GM12878 (cell line): ENCODE measurements around the gene ECT2. TPM values are rescaled to one million over a fixed set of nuclear protein-coding genes. Genes with fewer than 3 reads are reported as not detected.

Experiments used
- ATAC-seq: fragments of 200-7000 bp; cut with Tn5 transposase; 3 replicates; pipeline ENCODE4 v1.9.1; 2020; ENCODE audit warnings: mild to moderate bottlenecking, moderate library complexity
- BruUV-seq: library from RNA; stranded (reverse); fragments of 400-500 nt; replicated peaks from 2 replicates; lab custom pipeline; 2021; lab: Mats Ljungman, UMichigan
- CTCF ChIA-PET: fragments of 300-600 bp; sonication (Branson Sonifier 250); formaldehyde crosslinking; extraction: SDS; loops from one replicate; lab custom pipeline; 2021; ENCODE audit warnings: inconsistent platforms; lab: Yijun Ruan, JAX
- POLR2A ChIA-PET: fragments of 350-600 bp; formaldehyde crosslinking; extraction: SDS; loops from one replicate; lab custom pipeline; 2021; ENCODE audit warnings: inconsistent platforms; lab: Charles Lee
- RAD21 ChIA-PET: fragments of 300-600 bp; sonication (Branson Sonifier 250); formaldehyde crosslinking; loops from one replicate; lab custom pipeline; 2023; ENCODE audit warnings: antibody characterized with exemption; ENCODE audit not compliant: unreplicated experiment; lab: Charles Lee
- SMC1A ChIA-PET: fragments of 300-600 bp; sonication (Branson Sonifier 250); formaldehyde crosslinking; loops from one replicate; lab custom pipeline; 2023; ENCODE audit not compliant: unreplicated experiment, uncharacterized antibody; lab: Charles Lee
- DNase-seq: peaks from one replicate; pipeline ENCODE4 v3.0.0-alpha.2; 2011; ENCODE audit warnings: low read depth, low spot score
- FAIRE-seq: peaks from 3 replicates; lab custom pipeline; 2011; peaks lifted over from hg19 to GRCh38; lab: Jason Lieb, UNC
- H2AFZ ChIP-seq: 2 replicates; pipeline ENCODE4 v1.6.0; 2011; ENCODE audit warnings: low read depth, low read length, control low read depth; ENCODE audit not compliant: control insufficient read depth
- H3K27ac ChIP-seq: 2 replicates; pipeline ENCODE4 v1.5.1; 2011; ENCODE audit warnings: control low read depth; ENCODE audit not compliant: control insufficient read depth, insufficient read depth
- H3K27me3 ChIP-seq, 2 experiments: replicated peaks in 1 of 2; 2 replicates each; pipeline versions ENCODE4 v1.6.0 to v1.6.1; 2011; ENCODE audit warnings: low read length in 1 of 2; ENCODE audit not compliant: control insufficient read depth in 2 of 2, insufficient read depth in 2 of 2
- H3K36me3 ChIP-seq, 2 experiments: 2 replicates each; pipeline ENCODE4 v1.5.1; 2011; ENCODE audit warnings: low read length in 1 of 2; ENCODE audit not compliant: control insufficient read depth in 2 of 2, insufficient read depth in 2 of 2
- H3K4me1 ChIP-seq: 2 replicates; pipeline ENCODE4 v1.6.1; 2011; ENCODE audit warnings: mild to moderate bottlenecking, low read length, moderate library complexity, mixed read lengths; ENCODE audit not compliant: control insufficient read depth, insufficient read depth
- H3K4me2 ChIP-seq: 2 replicates; pipeline ENCODE4 v1.6.0; 2011; ENCODE audit warnings: control low read depth; ENCODE audit not compliant: control insufficient read depth, insufficient read depth
- H3K4me3 ChIP-seq: fragments of 200-600 bp; sonication (generic); 2 replicates; pipeline ENCODE4 v1.5.1; 2016
- H3K79me2 ChIP-seq: 2 replicates; pipeline ENCODE4 v1.6.0; 2011; ENCODE audit warnings: low read length; ENCODE audit not compliant: control insufficient read depth, insufficient read depth
- H3K9ac ChIP-seq: 2 replicates; pipeline ENCODE4 v1.8.0; 2011; ENCODE audit warnings: low read length, control low read depth, mixed read lengths; ENCODE audit not compliant: control insufficient read depth, insufficient read depth
- H3K9me3 ChIP-seq: replicated peaks from 3 replicates; pipeline ENCODE4 v1.5.1; 2011; ENCODE audit warnings: mild to moderate bottlenecking, low read length; ENCODE audit not compliant: control insufficient read depth, insufficient read depth
- H4K20me1 ChIP-seq: 2 replicates; pipeline ENCODE4 v1.6.0; 2011; ENCODE audit not compliant: control insufficient read depth, insufficient read depth
- CBX3 ChIP-seq: fragments of 200-600 bp; sonication (generic); IDR thresholded peaks from 2 replicates; pipeline ENCODE4 v1.6.1; 2016; ENCODE audit warnings: low read depth, borderline replicate concordance
- CHD1 ChIP-seq: IDR thresholded peaks from 2 replicates; pipeline ENCODE4 v1.6.1; 2012; ENCODE audit warnings: low read depth, low read length, improper control_type of control experiment
- GABPA ChIP-seq: IDR thresholded peaks from 2 replicates; pipeline ENCODE4 v1.6.1; 2014; ENCODE audit warnings: antibody characterized with exemption, low read depth, mild to moderate bottlenecking, inconsistent platforms
- HDAC6 ChIP-seq: fragments of 200-600 bp; sonication (generic); IDR thresholded peaks from one replicate; pipeline ENCODE4 v1.8.0; 2017; ENCODE audit warnings: antibody characterized with exemption; ENCODE audit not compliant: unreplicated experiment
- MEF2A ChIP-seq: IDR thresholded peaks from 2 replicates; pipeline ENCODE4 v1.6.1; 2011; ENCODE audit warnings: low read depth, mild to moderate bottlenecking, low read length, moderate library complexity; ENCODE audit not compliant: insufficient read depth
- RAD21 ChIP-seq: IDR thresholded peaks from 2 replicates; pipeline ENCODE4 v1.6.1; 2011; ENCODE audit warnings: mild to moderate bottlenecking, low read depth, low read length, moderate library complexity; ENCODE audit not compliant: insufficient read depth
- RAD51 ChIP-seq: fragments of 450-650 bp; IDR thresholded peaks from 2 replicates; pipeline ENCODE4 v1.6.1; 2016; ENCODE audit warnings: moderate library complexity, mild to moderate bottlenecking, inconsistent platforms
- SMC3 ChIP-seq: IDR thresholded peaks from 2 replicates; pipeline ENCODE4 v1.6.1; 2011; ENCODE audit warnings: low read length, improper control_type of control experiment, borderline replicate concordance
- SRF ChIP-seq, 2 experiments: IDR thresholded peaks; 2 replicates each; pipeline ENCODE4 v1.6.1; 2011; ENCODE audit warnings: low read depth in 2 of 2, low read length in 2 of 2, mild to moderate bottlenecking in 1 of 2, moderate library complexity in 1 of 2
- WGBS: methylation state at CpG from one replicate; pipeline ENCODE4 v1.1.6; 2016; ENCODE audit warnings: low lambda C conversion rate; ENCODE audit not compliant: insufficient replicate concordance, insufficient coverage; ENCODE audit errors: missing lambda C conversion rate; 5-methylcytosine and 5-hydroxymethylcytosine counted together
- in situ Hi-C: fragments of 300-500 bp; cut with MboI; formaldehyde crosslinking; loops from 9 replicates; pipeline ENCODE4 v1.14.3; 2018; ENCODE audit warnings: mixed read lengths
- intact Hi-C: fragments of 100-400 bp; cut with micrococcal nuclease; formaldehyde crosslinking; loops from one replicate; pipeline ENCODE4 v1.14.2; 2022; ENCODE audit not compliant: unreplicated experiment
- polyA plus RNA-seq, 11 experiments: library from polyadenylated mRNA; depleted of rRNA in 4 of 11; unstranded in 6 of 11; stranded (reverse) in 5 of 11; fragments of >200 nt; fragmentation: Nextera tagmentation in 4 of 11; fragmentation: Illumina TruSeq in 1 of 11; extraction: Ambion mirVana in 4 of 11; extraction: Trizol in 1 of 11; gene quantifications; 1 replicate in 1 of 11; 2 replicates in 10 of 11; pipeline versions ENCODE4 v1.2.1 to v1.2.3, GENCODE V29; 2011 to 2016; ENCODE audit warnings: inconsistent platforms in 2 of 11, missing spikeins in 2 of 11, low read depth in 1 of 11
- total RNA-seq, 4 experiments: library from RNA; depleted of rRNA in 3 of 4; stranded (reverse); fragments of >200 nt in 3 of 4; fragmentation: Illumina TruSeq in 1 of 4; extraction: Trizol in 1 of 4; gene quantifications; 2 replicates each; pipeline versions ENCODE4 v1.2.1 to v1.2.3, GENCODE V29; 2013 to 2021
- TF ChIP-seq, protein P1 (sequence below), 3 experiments: IDR thresholded peaks in 2 of 3; conservative IDR thresholded peaks in 1 of 3; 2 replicates each; pipeline ENCODE4 v1.5.1; 2011; ENCODE audit warnings: low read depth in 3 of 3, low read length in 3 of 3, mild to moderate bottlenecking in 3 of 3, control low read depth in 2 of 3, moderate library complexity in 2 of 3, inconsistent platforms in 1 of 3, mixed read lengths in 1 of 3; ENCODE audit not compliant: control insufficient read depth in 2 of 3, insufficient read depth in 1 of 3; ENCODE audit errors: extremely low read depth in 1 of 3

ECT2 gene
- total and polyA plus RNA-seq, 10 of the 15 experiments (the other 5 are each of a cell fraction or from before 2014, with no cell fraction given): 21.5 to 47.8 (median 38.2) TPM

GRCh38 chr3:172832983-172833382, 82.5 kb downstream of the ECT2 start:
- TF ChIP-seq GABPA (no peak), CBX3 (no peak), SRF (IDR thresholded peaks at IDR 0.05; ENCODE audit: low read depth in 2 of 2, low read length in 2 of 2) (no peak), CHD1 (no peak)
- FAIRE-seq: no peak
- ChIA-PET CTCF (no interaction called here), SMC1A (no interaction called here), POLR2A (no interaction called here), RAD21 (no interaction called here)
- Histone ChIP-seq H2AFZ (no peak overlapping the region), H3K79me2 (no peaks in the 10 kb centered on the region), H3K4me1 (no peaks in the 10 kb centered on the region), H3K4me2 (no peak overlapping the region), H3K9me3 (no peaks in the 10 kb centered on the region), H3K36me3 (no peaks in the 10 kb centered on the region), H3K4me3 (no peak overlapping the region), H3K27me3 (no peaks in the 10 kb centered on the region), H3K27ac (no peak overlapping the region), H4K20me1 (no peaks in the 10 kb centered on the region), H3K9ac (no peak overlapping the region)
- no TSS peak for BruUV-seq
- intact Hi-C loops: loop anchor here (10.0 kb wide), 1 partner anchor 212 kb away; no protein-coding TSS in a partner anchor
- DNase-seq: no peak
- WGBS: 0% methylated on average over 2 of the region's 2 CpGs
- ATAC-seq: no peak
- in situ Hi-C loops: no loop called here

DNA sequence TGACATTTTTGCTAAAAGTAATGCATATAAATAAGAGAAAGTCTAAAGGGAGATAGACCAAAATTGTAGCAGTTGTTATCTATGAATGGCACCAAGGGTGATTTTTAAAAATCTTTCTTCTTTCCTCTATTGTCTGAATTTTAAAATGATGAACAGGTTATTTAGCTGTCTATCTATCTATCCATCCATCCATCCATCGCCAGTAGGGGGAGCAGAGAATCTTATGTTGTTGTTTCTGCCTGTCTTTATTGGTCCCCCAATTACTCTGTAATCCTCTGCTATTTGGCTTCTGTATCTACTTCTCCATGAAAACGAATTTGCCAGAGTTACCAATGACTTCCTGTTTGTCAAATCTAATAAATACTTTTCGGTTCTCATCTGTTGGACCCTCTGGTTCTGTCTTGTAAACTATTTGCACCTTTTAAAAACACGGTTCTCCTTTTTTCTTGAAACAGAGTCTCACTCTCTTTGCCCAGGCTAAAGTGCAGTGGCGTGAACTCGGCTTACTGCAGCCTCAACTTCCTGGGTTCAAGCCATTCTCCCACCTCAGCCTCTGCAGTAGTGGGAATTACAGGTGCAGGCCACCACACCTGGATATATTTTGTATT, 86.0 kb downstream of the ECT2 start:
- H3K9ac ChIP-seq: no peak overlapping the region
- BruUV-seq: no TSS peak
- FAIRE-seq (peak; percentile 89), DNase-seq (no peak), ATAC-seq (peak; percentile 91)
- no peaks in the 10 kb centered on the region for H4K20me1 ChIP-seq
- no peaks in the 10 kb centered on the region for H3K79me2 ChIP-seq
- WGBS: 17% methylated on average over 6 of the region's 6 CpGs
- RAD21 ChIA-PET: no interaction called here
- H3K4me1 ChIP-seq: no peaks in the 10 kb centered on the region
- no peaks in the 10 kb centered on the region for H3K27me3 ChIP-seq
- no peak overlapping the region for H3K27ac ChIP-seq
- H3K4me2 ChIP-seq: no peak overlapping the region
- CTCF ChIA-PET: interaction anchor here (0.6 to 2.0 kb wide), 14 partner anchors 9 to 439 kb away, joined by 3 to 8 read pairs (median 4); no protein-coding TSS in a partner anchor
- no peaks in the 10 kb centered on the region for H3K9me3 ChIP-seq
- no peak overlapping the region for H3K4me3 ChIP-seq
- peak; percentile 53 for TF ChIP-seq RAD21
- TF ChIP-seq SMC3: peak; percentile 37; the same call in 1 of the 2 replicates
- TF ChIP-seq, protein P1, sequence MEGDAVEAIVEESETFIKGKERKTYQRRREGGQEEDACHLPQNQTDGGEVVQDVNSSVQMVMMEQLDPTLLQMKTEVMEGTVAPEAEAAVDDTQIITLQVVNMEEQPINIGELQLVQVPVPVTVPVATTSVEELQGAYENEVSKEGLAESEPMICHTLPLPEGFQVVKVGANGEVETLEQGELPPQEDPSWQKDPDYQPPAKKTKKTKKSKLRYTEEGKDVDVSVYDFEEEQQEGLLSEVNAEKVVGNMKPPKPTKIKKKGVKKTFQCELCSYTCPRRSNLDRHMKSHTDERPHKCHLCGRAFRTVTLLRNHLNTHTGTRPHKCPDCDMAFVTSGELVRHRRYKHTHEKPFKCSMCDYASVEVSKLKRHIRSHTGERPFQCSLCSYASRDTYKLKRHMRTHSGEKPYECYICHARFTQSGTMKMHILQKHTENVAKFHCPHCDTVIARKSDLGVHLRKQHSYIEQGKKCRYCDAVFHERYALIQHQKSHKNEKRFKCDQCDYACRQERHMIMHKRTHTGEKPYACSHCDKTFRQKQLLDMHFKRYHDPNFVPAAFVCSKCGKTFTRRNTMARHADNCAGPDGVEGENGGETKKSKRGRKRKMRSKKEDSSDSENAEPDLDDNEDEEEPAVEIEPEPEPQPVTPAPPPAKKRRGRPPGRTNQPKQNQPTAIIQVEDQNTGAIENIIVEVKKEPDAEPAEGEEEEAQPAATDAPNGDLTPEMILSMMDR (IDR thresholded peaks at IDR 0.05 in 2 of 3, conservative IDR thresholded peaks at IDR 0.05 in 1 of 3; ENCODE audit: control insufficient read depth in 2 of 3, extremely low read depth in 1 of 3, insufficient read depth in 1 of 3, low read depth in 3 of 3, low read length in 3 of 3): peak; percentile 50 to 62 (median 57)
- TF ChIP-seq MEF2A: no peak
- no peak for TF ChIP-seq HDAC6
- no peak for TF ChIP-seq RAD51
- no peaks in the 10 kb centered on the region for H3K36me3 ChIP-seq
- POLR2A ChIA-PET: no interaction called here
- in situ Hi-C loops: no loop called here
- intact Hi-C loops: loop anchor here (10.0 kb wide), 1 partner anchor 208 kb away; no protein-coding TSS in a partner anchor
- SMC1A ChIA-PET: interaction anchor here (0.6 to 2.3 kb wide), 4 partner anchors 9 to 439 kb away, joined by 3 to 6 read pairs (median 4); no protein-coding TSS in a partner anchor
- H2AFZ ChIP-seq: no peak overlapping the region
